Glomerular visceral epithelial cell (primary cell): ENCODE measurements around the gene ZFPM1.

Experiments used
- DNase-seq: peaks from one replicate; pipeline ENCODE4 v3.0.0-alpha.2; 2016; ENCODE audit errors: extremely low spot score

ZFPM1 gene

DNA sequence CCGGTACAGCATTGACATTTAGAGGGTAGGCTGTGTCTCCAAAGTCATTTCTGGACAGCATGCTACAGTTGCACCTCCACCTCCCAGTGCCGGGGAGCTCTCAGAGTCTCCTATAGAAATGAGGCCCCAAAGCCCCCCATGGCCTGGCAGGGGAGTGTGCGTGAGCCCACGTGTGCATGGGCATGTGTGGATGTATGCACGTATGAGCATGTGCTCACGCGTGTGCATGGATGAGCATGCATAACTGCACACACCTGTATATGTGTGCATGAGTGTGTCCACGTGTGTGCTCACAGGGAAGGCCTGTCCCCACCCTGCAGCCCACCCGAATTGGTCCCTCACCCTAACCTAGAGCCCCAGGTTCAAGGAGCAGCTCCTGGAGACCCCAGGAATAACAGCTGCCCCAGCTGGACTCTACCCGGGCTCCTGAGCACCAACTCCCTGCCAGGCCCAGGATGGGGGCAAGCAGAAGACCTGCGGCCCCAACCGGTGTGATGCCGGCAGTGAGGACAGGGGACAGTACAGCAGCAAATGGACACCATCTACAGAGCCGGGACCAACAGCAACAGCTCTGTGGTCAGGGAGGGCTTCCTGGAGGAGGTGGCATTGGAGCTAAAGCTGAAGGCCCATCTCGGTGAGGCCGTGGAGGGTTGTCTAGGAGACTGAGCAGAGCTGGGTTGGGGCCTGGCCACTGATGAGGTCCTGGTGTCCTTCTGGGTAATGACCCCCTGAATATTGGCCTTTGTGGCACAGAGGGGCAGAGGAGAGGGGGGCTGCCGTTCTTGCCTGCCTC is 35.2 kb upstream of the ZFPM1 start:
- no peak for DNase-seq

DNA sequence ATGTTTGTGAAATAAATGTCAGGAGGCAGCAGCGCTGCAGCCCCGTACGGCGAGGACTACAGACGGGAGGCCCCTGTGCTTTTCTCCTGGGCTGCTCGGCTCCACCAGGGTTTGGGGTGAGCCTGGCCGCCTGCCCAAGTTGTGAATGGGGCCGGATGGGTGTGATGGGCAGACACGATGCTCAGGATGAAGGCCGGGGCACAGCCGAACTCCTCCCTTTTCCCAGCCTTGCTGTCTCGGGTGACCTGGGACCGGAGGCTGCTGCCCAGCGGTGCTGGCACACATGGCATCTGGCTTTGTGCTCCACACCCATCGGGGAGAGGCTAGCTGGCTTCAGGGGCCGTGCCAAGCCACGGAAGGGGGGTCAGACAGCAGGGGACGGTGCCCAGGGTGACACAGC is 34.2 kb upstream of the ZFPM1 start:
- no peak for DNase-seq

DNA sequence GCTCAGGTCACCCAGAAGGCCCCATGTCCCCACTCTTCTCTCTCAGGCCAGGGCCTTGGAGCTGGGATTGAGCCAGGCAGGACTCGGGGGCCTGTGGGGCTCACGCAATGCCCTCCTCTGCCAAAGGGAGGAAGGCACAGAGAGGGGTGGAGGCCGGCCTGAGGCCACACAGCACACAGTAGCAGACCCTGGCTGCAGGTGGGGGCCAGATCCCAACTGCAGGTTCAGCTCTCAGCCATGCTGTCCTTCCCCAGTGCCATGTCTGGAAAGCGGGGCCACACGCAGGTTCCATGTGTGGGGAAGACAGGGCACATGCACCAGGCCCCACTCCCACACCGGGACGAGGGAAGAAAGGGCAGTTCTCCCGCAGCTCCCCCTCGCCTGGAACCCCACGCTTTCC is 33.3 kb upstream of the ZFPM1 start:
- no peak for DNase-seq

DNA sequence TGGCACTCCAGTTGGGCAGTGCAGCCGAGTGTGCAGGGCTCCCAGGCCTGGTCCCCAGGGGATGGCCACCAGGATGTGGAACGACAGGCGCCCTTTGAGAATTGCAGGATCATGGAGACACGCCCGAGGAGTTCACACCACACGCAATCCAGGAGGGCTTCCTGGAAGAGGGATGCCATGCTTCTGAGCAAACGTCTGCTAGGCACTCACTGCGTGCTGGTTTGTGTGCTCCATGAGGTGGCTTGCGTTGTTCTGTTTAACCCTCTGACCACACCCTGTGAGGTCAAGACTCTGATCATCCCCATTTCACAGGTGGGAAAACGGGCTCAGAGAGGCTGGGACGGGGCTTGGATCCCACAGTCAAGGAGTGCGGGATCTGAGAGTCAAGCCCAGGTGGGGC is 32.6 kb upstream of the ZFPM1 start:
- no peak for DNase-seq

DNA sequence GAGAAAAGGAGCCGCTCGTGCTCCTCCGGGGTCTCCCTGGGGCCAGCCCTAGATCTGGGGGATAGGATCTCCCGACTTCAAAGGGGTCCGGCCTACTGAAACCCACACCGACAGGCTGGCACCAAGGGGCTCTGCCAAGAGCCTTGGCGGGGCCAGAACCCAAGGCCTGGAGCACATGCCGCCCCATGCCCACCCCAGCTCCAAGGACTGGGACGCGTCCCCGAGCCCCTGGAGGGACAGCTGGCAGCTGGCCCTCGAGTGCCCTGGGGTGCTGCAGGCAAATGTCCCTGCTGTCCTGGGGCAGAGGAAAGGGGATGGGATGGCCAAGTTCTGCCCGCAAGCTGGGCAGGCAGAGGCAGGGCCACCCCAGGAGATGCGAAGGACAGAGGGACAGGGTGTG is 31.8 kb upstream of the ZFPM1 start:
- no peak for DNase-seq

DNA sequence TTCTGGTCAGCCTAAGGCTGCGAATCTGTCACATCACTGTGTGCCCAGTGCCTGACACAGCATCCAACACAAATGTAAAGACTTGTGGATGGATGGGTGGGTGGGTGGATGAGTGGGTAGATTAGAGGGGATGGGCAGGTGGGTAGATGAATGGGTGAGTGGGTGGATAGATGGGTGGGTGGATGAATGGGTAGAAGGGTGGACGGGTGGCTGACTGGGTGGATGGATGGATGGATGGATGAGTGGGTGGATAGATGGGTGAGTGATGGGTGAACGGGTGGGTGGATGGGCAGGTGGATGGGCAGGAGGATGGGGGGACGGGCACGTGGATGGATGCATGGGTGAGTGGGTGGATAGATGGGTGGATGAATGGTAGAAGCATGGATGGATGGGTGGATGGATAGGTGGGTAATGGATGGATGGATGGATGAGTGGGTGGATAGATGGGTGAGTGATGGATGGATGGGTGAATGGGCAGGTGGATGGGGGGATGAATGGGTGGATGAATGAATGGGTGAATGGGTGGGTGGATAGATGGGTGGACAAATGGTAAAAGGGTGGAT is 31.1 kb upstream of the ZFPM1 start:
- DNase-seq, result no peak

DNA sequence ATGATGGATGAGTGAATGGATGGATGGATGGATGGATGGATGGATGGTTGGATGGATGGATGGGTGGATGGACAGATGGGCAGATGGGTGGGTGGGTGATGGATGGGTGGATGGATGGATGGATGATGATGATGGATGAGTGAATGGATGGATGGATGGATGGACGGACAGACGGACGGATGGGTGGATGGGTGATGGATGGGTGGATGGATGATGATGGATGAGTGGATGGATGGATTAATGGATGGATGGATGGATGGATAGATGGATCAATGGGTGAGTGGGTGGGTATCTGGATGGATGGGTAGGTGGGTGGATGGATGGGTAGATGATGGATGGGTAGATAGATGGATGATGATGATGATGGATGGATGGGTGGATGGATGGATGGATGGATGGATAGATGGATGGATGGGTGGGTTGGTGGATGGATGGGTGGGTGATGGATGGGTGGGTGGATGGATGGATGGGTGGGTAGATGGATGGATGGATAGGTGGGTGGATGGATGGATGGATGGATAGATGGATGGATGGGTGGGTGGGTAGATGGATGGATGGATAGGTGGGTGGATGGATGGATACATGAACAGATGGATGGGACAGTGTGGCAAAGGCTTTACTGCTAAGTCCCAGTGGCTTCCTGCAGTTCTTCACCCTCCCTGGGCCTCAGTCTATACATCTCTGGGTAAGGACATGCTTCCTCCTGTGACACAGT is 30.2 kb upstream of the ZFPM1 start:
- DNase-seq, result no peak

DNA sequence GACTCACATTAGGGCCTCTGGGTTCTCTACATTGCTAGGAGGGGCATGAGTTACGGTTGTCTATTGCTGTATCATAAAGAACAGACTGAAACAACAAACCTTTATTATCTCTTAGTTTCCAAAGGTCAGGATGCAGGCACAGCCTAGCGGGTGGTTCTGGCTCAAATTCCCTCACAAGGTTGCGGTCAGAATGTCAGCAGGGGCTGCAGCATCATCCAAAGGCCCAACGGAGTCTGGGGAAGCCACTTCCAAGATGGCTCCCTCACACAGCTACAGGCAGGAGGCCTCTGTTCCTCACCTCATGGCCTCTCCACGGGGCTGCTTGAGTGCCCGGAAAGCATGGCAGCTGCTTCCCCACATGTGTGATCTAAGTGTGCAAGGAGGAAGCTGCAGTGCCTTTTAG is 29.6 kb upstream of the ZFPM1 start:
- no peak for DNase-seq

DNA sequence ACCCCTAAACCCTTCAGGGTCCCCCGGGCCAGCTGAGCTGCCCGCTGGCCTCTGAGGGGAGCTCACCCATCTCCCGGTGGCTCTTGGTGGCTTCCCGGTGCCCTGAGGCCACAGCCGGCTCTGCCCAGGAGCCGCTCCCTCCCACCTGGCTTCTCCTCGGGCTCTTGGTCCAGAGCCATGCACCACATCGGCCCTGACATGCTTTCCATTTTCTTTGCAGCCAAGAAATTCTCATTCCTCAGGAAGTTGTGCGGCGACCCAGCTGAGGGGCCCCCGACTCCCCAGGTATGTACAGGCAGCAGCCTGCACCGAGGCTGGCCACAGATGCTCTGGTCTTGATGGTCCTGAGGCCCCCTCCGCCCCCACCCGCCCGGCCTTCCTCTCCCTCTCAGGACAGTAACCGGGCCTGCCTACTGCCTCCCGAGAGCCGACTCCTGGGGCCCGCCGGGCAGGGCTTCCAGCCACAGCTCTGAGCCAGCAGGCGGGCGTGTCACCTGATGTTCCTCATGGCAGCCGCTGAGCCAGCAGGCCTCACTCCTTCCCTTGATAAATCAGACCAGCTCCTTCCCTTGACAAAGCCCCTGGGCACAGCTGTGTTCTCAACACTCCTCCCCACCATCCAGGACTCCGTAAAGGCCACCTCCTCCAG is 28.4 kb upstream of the ZFPM1 start:
- no peak for DNase-seq

DNA sequence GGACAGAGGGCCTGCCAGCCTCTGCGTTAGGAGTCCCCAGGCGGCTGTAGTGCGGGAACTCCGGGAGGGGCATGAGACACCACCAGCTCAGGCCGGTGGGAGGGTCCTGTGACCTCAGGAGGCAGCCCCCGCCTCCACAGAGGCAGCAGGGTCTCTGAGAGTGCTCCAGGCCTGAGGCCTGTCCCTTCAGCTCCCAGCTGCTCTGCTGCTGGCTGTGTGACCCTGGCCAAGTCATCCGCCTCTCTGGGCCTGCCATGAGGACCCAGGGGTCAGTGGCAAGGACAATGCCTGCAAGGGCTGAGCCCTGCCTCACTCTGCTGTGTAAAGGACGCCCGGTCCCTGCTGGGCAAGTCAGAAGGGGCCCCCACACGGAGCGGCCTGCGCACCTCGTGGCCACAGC is 27.1 kb upstream of the ZFPM1 start:
- no peak for DNase-seq

DNA sequence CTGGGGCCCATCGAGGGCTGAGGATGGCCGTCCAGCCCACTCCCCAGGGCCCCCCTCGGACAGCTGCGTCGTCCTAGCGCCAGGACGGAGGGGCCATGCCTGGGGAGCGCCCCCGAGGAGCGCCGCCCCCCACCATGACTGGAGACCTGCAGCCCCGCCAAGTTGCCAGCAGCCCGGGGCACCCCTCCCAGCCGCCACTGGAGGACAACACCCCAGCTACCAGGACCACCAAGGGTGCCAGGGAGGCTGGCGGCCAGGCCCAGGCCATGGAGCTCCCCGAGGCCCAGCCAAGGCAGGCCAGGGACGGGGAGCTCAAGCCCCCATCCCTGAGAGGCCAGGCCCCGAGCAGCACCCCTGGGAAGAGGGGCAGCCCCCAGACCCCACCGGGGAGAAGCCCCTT is 25.7 kb upstream of the ZFPM1 start:
- no peak for DNase-seq

DNA sequence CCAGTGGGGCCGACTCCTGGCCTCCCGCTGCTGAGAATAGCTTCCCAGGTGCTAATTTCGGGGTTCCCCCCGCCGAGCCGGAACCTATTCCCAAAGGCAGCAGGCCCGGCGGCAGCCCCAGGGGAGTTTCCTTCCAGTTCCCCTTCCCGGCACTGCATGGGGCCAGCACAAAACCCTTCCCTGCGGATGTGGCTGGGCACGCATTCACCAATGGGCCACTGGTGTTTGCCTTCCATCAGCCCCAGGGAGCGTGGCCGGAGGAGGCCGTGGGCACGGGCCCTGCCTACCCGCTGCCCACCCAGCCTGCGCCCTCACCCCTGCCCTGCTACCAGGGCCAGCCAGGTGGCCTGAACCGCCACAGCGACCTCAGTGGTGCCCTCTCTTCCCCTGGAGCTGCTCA is 24.9 kb upstream of the ZFPM1 start:
- DNase-seq, result no peak

DNA sequence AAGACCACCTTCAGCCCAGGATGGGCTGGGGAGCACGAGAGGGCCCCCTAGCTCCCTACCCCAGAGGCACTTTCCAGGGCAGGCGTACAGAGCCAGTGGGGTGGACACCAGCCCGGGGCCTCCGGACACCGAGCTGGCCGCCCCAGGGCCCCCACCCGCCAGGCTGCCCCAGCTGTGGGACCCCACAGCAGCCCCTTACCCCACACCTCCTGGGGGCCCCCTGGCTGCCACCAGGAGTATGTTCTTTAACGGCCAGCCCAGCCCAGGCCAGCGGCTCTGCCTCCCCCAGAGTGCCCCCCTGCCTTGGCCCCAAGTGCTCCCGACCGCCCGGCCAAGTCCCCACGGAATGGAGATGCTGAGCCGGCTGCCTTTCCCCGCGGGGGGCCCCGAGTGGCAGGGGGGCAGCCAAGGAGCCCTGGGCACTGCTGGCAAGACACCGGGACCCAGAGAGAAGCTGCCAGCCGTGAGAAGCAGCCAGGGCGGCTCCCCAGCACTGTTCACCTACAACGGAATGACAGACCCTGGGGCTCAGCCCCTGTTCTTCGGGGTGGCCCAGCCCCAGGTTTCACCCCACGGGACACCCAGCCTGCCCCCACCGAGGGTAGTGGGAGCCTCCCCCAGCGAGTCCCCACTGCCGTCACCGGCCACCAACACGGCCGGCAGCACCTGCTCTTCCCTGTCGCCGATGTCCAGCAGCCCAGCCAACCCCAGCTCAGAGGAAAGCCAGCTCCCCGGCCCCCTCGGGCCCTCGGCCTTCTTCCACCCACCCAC is 24.3 kb upstream of the ZFPM1 start:
- DNase-seq, result no peak

DNA sequence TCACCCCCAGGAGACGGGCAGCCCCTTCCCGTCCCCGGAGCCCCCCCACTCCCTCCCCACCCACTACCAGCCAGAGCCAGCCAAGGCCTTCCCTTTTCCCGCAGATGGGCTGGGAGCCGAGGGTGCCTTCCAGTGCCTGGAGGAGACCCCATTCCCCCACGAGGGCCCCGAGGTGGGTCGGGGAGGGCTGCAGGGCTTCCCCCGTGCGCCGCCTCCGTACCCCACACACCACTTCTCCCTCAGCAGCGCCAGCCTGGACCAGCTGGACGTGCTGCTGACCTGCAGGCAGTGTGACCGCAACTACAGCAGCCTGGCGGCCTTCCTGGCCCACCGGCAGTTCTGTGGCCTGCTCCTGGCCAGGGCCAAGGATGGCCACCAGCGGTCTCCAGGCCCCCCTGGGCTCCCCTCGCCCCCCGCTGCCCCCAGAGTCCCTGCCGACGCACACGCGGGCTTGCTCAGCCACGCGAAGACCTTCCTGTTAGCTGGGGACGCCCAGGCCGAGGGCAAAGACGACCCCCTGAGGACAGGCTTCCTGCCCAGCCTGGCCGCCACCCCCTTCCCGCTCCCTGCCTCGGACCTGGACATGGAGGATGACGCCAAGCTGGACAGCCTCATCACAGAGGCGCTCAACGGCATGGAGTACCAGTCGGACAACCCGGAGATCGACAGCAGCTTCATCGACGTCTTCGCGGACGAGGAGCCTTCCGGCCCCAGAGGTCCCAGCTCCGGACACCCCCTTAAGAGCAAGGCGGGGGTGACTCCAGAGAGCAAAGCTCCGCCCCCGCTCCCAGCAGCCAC is 23.5 kb upstream of the ZFPM1 start:
- DNase-seq, result no peak

DNA sequence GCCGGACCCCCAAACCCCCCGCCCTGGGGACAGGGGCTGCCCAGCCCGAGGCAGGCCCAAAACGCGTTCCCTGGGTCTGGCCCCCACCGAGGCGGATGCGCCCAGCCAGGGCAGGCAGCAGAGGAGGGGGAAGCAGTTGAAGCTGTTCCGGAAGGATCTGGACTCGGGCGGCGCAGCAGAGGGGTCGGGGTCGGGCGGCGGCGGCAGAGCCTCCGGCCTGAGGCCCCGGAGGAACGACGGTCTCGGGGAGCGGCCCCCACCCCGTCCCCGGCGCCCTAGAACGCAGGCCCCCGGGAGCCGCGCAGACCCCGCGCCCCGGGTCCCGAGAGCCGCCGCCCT is 22.9 kb upstream of the ZFPM1 start:
- DNase-seq, result no peak

DNA sequence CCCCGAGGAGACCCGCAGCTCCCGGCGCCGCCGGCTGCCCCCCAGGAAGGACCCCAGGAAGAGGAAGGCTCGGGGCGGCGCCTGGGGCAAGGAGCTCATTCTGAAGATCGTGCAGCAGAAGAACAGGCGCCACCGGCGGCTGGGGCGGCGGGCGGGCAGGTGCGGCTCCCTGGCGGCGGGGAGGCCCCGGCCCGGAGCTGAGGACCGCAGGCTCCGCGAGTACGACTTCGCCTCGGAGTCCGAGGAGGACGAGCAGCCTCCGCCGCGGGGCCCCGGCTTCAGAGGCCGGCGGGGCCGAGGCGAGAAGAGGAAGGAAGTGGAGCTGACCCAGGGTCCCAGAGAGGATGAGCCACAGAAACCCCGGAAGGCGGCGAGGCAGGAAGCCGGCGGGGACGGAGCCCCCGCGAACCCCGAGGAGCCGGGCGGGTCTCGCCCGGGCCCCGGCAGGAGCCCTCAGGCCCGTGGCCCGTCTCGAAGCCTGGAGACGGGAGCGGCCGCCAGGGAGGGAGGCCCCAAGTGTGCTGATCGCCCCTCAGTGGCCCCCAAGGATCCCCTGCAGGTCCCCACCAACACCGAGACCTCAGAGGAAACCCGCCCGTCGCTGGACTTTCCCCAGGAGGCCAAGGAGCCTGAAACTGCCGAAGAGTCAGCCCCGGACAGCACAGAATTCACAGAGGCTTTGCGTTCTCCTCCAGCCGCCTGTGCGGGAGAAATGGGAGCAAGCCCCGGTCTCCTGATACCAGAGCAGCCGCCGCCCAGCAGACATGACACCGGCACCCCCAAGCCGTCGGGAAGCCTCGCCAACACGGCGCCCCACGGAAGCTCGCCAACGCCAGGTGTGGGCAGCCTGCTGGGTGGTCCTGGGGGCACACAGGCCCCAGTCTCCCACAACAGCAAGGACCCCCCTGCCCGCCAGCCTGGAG is 22.3 kb upstream of the ZFPM1 start:
- no peak for DNase-seq

DNA sequence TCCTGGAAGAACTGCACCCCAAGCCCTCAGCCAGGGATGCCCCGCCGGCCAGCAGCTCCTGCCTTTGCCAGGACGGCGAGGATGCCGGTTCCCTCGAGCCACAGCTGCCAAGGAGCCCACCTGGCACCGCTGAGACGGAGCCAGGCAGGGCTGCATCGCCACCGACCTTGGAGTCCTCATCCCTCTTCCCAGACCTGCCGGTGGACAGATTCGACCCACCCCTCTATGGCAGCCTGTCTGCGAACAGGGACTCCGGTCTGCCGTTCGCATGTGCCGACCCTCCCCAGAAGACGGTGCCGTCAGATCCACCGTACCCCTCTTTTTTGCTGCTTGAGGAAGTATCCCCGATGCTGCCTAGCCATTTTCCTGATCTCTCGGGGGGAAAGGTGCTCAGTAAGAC is 21.4 kb upstream of the ZFPM1 start:
- no peak for DNase-seq

DNA sequence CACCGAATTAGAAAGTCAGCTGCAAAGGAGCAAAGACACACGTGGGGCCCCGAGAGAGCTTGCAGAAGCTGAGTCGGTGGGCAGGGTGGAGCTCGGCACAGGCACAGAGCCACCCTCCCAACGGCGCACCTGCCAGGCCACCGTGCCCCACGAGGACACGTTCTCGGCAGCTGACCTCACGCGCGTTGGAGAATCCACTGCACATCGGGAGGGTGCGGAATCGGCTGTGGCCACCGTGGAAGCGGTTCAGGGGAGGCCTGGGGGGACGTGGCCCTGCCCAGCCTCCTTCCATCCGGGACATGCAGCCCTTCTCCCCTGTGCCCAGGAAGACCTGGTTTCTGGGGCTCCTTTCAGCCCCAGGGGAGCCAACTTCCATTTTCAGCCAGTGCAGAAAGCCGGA is 20.9 kb upstream of the ZFPM1 start:
- DNase-seq, result no peak

DNA sequence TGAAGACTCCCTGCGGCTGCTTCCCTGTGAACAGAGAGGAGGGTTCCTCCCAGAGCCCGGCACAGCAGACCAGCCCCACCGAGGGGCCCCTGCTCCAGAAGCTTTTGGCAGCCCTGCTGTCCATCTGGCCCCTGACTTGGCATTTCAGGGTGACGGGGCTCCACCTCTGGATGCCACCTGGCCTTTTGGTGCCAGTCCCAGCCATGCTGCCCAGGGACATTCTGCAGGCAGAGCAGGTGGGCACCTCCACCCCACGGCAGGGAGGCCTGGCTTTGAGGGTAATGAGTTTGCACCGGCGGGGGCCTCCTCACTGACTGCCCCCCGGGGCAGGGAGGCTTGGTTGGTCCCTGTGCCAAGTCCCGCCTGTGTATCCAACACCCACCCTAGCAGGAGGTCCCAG is 20.3 kb upstream of the ZFPM1 start:
- no peak for DNase-seq

DNA sequence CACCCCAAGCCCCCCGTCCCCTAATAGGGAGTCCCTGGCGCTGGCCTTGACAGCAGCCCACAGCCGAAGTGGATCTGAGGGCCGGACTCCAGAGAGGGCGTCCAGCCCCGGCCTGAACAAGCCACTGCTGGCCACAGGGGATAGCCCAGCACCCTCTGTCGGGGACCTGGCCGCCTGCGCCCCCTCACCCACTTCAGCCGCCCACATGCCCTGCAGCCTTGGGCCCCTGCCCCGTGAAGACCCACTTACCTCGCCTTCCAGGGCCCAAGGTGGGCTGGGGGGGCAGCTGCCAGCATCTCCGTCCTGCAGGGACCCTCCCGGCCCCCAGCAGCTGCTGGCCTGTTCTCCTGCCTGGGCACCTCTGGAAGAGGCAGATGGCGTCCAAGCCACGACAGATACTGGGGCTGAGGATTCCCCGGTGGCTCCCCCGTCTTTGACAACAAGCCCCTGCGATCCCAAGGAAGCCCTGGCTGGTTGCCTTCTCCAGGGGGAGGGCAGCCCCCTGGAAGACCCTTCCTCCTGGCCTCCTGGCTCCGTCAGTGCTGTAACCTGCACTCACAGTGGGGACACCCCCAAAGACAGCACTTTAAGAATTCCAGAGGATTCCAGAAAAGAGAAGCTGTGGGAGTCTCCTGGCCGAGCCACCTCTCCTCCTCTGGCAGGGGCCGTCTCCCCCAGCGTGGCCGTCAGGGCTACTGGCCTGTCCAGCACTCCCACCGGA is 19.3 kb upstream of the ZFPM1 start:
- no peak for DNase-seq
